MCF 10A (cell line): ENCODE measurements around the gene DAAM1. TPM values are rescaled to one million over a fixed set of nuclear protein-coding genes. Genes with fewer than 3 reads are reported as not detected.

Source experiments
- BruUV-seq: library from RNA; stranded (reverse); fragments of 400-500 nt; replicated peaks from 2 replicates; lab custom pipeline; 2021; lab: Mats Ljungman, UMichigan
- CTCF ChIA-PET: fragments of 300-600 bp; sonication (Branson Sonifier 250); formaldehyde crosslinking; extraction: SDS; loops from one replicate; lab custom pipeline; 2021; ENCODE audit warnings: antibody characterized with exemption, inconsistent platforms; lab: Yijun Ruan, JAX
- POLR2A ChIA-PET: fragments of 300-600, 350-650 bp; sonication (Branson Sonifier 250); formaldehyde crosslinking; extraction: SDS; loops from one replicate; lab custom pipeline; 2020; ENCODE audit warnings: antibody characterized with exemption, inconsistent platforms; lab: Yijun Ruan, JAX
- DNase-seq: peaks from one replicate; pipeline ENCODE4 v3.0.0-alpha.2; 2018; ENCODE audit not compliant: unreplicated experiment
- H3K27ac Mint-ChIP-seq: one replicate; pipeline ENCODE4 v1.8.0; 2022; ENCODE audit warnings: mild to moderate bottlenecking, low read depth, mixed read lengths; ENCODE audit not compliant: unreplicated experiment
- H3K27me3 Mint-ChIP-seq: one replicate; pipeline ENCODE4 v1.8.0; 2022; ENCODE audit warnings: mixed read lengths; ENCODE audit not compliant: insufficient read depth, unreplicated experiment
- H3K36me3 Mint-ChIP-seq: one replicate; pipeline ENCODE4 v1.8.0; 2022; ENCODE audit warnings: mild to moderate bottlenecking, moderate library complexity, mixed read lengths; ENCODE audit not compliant: insufficient read depth, unreplicated experiment
- H3K4me1 Mint-ChIP-seq: one replicate; pipeline ENCODE4 v1.8.0; 2022; ENCODE audit warnings: mixed read lengths; ENCODE audit not compliant: insufficient read depth, unreplicated experiment
- H3K4me3 Mint-ChIP-seq: one replicate; pipeline ENCODE4 v1.8.0; 2022; ENCODE audit warnings: mild to moderate bottlenecking, moderate library complexity, mixed read lengths; ENCODE audit not compliant: unreplicated experiment
- H3K9me3 Mint-ChIP-seq: one replicate; pipeline ENCODE4 v1.8.0; 2022; ENCODE audit warnings: mixed read lengths; ENCODE audit not compliant: unreplicated experiment
- CTCF ChIP-seq: fragments of 200-600 bp; IDR thresholded peaks from one replicate; pipeline ENCODE4 v1.8.0; 2022; ENCODE audit warnings: antibody characterized with exemption, mild to moderate bottlenecking; ENCODE audit not compliant: unreplicated experiment
- intact Hi-C: fragments of 100-400 bp; cut with micrococcal nuclease; formaldehyde crosslinking; loops from 2 replicates; pipeline ENCODE4 v1.14.1; 2022
- total RNA-seq: library from RNA; stranded (reverse); gene quantifications from 2 replicates; pipeline ENCODE4 v1.2.3, GENCODE V29; 2022

Gene DAAM1
- total RNA-seq, 1 experiment from 2014 or later, result 27.4 TPM

GRCh38 chr14:59330455-59330854, 142.0 kb downstream of the DAAM1 start:
- Mint-ChIP-seq H3K4me3 (no peak overlapping the region), H3K27ac (no peak overlapping the region), H3K36me3 (peaks cover 32% of the 10 kb centered on the region), H3K4me1 (peaks cover 32% of the 10 kb centered on the region), H3K27me3 (no peaks in the 10 kb centered on the region), H3K9me3 (no peaks in the 10 kb centered on the region)
- no TSS peak for BruUV-seq
- intact Hi-C loops, result no loop called here
- ChIA-PET POLR2A (interaction anchor here (0.7 kb wide), 1 partner anchor 27 kb away, joined by 4 read pairs; no protein-coding TSS in a partner anchor), CTCF (interaction anchor here (0.6 kb wide), 1 partner anchor 46 kb away, joined by 3 read pairs; no protein-coding TSS in a partner anchor)
- DNase-seq, result no peak
- no peak for TF ChIP-seq CTCF

GRCh38 chr14:59331217-59331616, 142.8 kb downstream of the DAAM1 start:
- intact Hi-C loops, result no loop called here
- POLR2A ChIA-PET, result interaction anchor here (0.8 to 1.0 kb wide), 2 partner anchors 18 to 111 kb away, joined by 3 to 5 read pairs; no protein-coding TSS in a partner anchor
- TF ChIP-seq CTCF, result no peak
- H3K27ac Mint-ChIP-seq, result no peak overlapping the region
- H3K4me1 Mint-ChIP-seq, result peaks cover 32% of the 10 kb centered on the region
- H3K4me3 Mint-ChIP-seq, result no peak overlapping the region
- no peak for DNase-seq
- H3K9me3 Mint-ChIP-seq, result no peaks in the 10 kb centered on the region
- H3K27me3 Mint-ChIP-seq, result no peaks in the 10 kb centered on the region
- BruUV-seq, result no TSS peak
- peaks cover 29% of the 10 kb centered on the region for H3K36me3 Mint-ChIP-seq
- CTCF ChIA-PET, result interaction anchor here (0.6 to 1.2 kb wide), 2 partner anchors 21 to 25 kb away, joined by 3 to 5 read pairs; no protein-coding TSS in a partner anchor

GRCh38 chr14:59332727-59333126, 144.3 kb downstream of the DAAM1 start:
- Mint-ChIP-seq H3K9me3 (no peaks in the 10 kb centered on the region), H3K27me3 (no peaks in the 10 kb centered on the region), H3K27ac (peak overlapping the region; percentile 82), H3K36me3 (peaks cover 29% of the 10 kb centered on the region), H3K4me1 (peaks cover 43% of the 10 kb centered on the region), H3K4me3 (no peak overlapping the region)
- POLR2A ChIA-PET, result interaction anchor here (0.7 to 8.8 kb wide), 9 partner anchors 21 to 905 kb away, joined by 3 to 90 read pairs (median 4); partner anchors contain the start of genes KIAA0586, L3HYPDH and TIMM9
- intact Hi-C loops, result loop anchor here (1.0 kb wide), 1 partner anchor 50 kb away; no protein-coding TSS in a partner anchor
- peak; percentile 31 for DNase-seq
- no peak for TF ChIP-seq CTCF
- CTCF ChIA-PET, result interaction anchor here (0.8 kb wide), 1 partner anchor 238 kb away, joined by 4 read pairs; no protein-coding TSS in a partner anchor
- BruUV-seq, result no TSS peak

GRCh38 chr14:59333235-59333634, 144.8 kb downstream of the DAAM1 start:
- CTCF ChIA-PET, result no interaction called here
- peaks cover 48% of the 10 kb centered on the region for H3K4me1 Mint-ChIP-seq

More at GRCh38 chr14:59333235-59333634, 144.8 kb downstream of the DAAM1 start:
- TF ChIP-seq CTCF, result no peak
- Mint-ChIP-seq H3K36me3 (peaks cover 26% of the 10 kb centered on the region), H3K9me3 (no peaks in the 10 kb centered on the region), H3K4me3 (no peak overlapping the region), H3K27ac (peak overlapping the region; percentile 82), H3K27me3 (no peaks in the 10 kb centered on the region)
- BruUV-seq, result no TSS peak
- POLR2A ChIA-PET, result interaction anchor here (0.8 to 8.8 kb wide), 14 partner anchors 11 to 150 kb away, joined by 3 to 90 read pairs (median 4); partner anchors contain the start of genes DAAM1 and L3HYPDH
- intact Hi-C loops, result loop anchor here (1.0 kb wide), 1 partner anchor 51 kb away; no protein-coding TSS in a partner anchor
- DNase-seq, result no peak
